ENCODE data around the gene SMG5. TPM values are rescaled to one million over a fixed set of nuclear protein-coding genes. Genes with fewer than 3 reads are reported as not detected.

SMG5 gene
- total RNA-seq, 4 donors from 2014 or later, result 70.1 to 139 (median 103) TPM

DNA sequence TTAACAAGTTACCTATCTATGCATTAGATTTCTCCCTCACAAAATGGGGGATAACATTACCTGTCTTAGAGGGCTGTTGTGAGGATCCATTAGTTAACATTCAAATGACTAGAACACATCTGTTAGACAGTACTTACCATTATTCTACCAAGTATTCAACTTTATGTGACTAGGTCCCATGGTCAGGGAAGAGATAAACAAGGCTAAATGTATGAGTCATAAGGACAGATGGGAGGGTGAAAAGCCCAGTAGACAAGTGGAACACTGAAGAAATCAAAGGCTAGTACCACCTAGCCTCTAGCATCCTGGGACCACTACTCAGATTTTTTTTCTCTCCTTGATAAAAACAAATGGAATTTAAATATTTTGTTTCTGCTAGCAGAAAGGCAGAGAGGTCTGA, 25.5 kb upstream of the SMG5 start:
- TF ChIP-seq POLR2A (IDR thresholded peaks at IDR 0.05), result no peak
- Histone ChIP-seq H3K9me3 (no peaks in the 10 kb centered on the region), H3K27me3 (no peaks in the 10 kb centered on the region), H3K4me3 (no peak overlapping the region), H3K36me3 (peaks cover 0 to 70% (median 4%) of the 10 kb centered on the region in 3 donors), H3K4me1 (no peaks in the 10 kb centered on the region), H3K27ac (no peak overlapping the region)
- DNase-seq, result no peak

DNA sequence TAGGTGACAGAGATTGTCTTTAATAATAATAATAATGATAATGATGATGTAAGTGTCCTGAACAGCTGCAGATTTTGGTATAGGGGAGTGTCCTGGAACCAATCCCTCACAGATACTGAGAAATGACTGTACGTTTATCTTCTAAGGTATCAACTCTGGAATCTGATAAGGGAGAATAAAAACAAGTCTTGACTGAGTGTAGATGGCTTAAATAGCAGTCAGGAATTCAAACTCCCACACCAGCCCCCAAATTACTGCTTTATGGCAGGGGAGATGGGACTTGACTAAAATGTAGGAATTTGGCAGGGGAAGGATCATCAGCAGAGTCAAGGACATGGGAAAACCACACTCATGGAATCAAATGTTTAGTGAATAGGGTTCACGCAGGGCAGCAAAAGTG, 22.6 kb upstream of the SMG5 start:
- no peak for DNase-seq
- H3K36me3 ChIP-seq, result peaks cover 0 to 42% (median 4%) of the 10 kb centered on the region in 3 donors
- no peak overlapping the region for H3K27ac ChIP-seq
- H3K4me1 ChIP-seq, result no peaks in the 10 kb centered on the region
- H3K9me3 ChIP-seq, result no peaks in the 10 kb centered on the region
- H3K27me3 ChIP-seq, result no peaks in the 10 kb centered on the region
- no peak for TF ChIP-seq POLR2A (IDR thresholded peaks at IDR 0.05)
- TF ChIP-seq, protein P1, sequence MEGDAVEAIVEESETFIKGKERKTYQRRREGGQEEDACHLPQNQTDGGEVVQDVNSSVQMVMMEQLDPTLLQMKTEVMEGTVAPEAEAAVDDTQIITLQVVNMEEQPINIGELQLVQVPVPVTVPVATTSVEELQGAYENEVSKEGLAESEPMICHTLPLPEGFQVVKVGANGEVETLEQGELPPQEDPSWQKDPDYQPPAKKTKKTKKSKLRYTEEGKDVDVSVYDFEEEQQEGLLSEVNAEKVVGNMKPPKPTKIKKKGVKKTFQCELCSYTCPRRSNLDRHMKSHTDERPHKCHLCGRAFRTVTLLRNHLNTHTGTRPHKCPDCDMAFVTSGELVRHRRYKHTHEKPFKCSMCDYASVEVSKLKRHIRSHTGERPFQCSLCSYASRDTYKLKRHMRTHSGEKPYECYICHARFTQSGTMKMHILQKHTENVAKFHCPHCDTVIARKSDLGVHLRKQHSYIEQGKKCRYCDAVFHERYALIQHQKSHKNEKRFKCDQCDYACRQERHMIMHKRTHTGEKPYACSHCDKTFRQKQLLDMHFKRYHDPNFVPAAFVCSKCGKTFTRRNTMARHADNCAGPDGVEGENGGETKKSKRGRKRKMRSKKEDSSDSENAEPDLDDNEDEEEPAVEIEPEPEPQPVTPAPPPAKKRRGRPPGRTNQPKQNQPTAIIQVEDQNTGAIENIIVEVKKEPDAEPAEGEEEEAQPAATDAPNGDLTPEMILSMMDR (IDR thresholded peaks at IDR 0.05), result no peak
- no peak overlapping the region for H3K4me3 ChIP-seq

DNA sequence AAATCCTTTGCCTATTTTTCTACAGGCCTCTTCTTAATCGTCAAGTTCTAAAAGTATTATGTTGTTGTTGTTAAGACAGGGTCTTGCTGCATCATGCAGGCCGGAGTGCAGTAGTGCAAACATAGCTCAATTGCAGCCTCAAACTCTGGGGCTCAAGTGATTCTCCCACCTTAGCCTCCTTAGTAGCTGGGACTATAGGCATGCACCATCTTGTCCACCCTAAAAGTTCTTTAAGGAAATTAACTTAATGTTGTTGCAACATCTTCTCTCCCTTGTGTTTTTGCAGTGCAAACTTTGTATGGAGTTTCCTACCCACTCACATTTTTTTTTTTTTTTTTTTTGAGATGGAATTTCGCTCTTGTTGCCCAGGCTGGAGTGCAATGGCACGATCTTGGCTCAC, 20.6 kb upstream of the SMG5 start:
- no peak overlapping the region for H3K27ac ChIP-seq
- no peak for TF ChIP-seq POLR2A (IDR thresholded peaks at IDR 0.05)
- TF ChIP-seq, protein P1 (IDR thresholded peaks at IDR 0.05), result no peak
- no peaks in the 10 kb centered on the region for H3K4me1 ChIP-seq
- no peaks in the 10 kb centered on the region for H3K9me3 ChIP-seq
- H3K36me3 ChIP-seq, result peaks cover 0 to 22% (median 0%) of the 10 kb centered on the region in 3 donors
- H3K4me3 ChIP-seq, result no peak overlapping the region
- DNase-seq, result no peak
- H3K27me3 ChIP-seq, result no peaks in the 10 kb centered on the region

DNA sequence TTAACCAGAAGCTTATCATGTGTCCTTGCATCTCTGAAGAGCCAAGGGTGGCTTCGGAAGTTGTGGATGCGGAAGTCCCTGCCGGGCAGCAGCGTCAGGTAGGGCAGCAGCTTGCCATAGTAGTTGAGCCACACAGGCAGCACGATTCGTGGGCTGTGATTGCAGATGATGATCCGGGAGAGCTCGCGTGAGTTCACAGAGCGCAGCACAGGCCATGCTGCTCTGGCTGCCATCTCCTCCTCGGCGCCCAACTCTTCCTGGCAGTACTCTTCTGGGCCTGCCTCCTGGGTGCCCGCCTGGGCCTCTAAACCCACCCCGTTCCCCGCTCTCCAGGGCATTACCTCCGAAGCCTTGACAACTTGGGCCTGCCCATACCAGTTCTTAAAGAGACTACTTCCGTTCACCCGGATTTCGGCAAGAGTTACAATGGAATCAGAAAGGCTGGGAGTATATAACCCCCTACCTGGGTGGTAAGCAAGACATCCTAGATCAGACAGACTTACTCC, 16.3 kb upstream of the SMG5 start, which contains the start of gene VHLL:
Gene VHLL, minus strand, starts transcription at position 456 of the 506 bp plus-strand sequence. Its CDS starts 118 bp downstream, at position 338.
- Histone ChIP-seq H3K27me3 (no peaks in the 10 kb centered on the region), H3K4me3 (no peak within 1 kb of the TSS), H3K9me3 (no peaks in the 10 kb centered on the region), H3K4me1 (peaks cover 0 to 11% (median 0%) of the 10 kb centered on the region in 4 donors), H3K27ac (no peak within 1 kb of the TSS), H3K36me3 (no peaks in the 10 kb centered on the region)
- no peak for TF ChIP-seq POLR2A (IDR thresholded peaks at IDR 0.05)
- TF ChIP-seq, protein P1 (IDR thresholded peaks at IDR 0.05), result no peak
- no peak for DNase-seq

DNA sequence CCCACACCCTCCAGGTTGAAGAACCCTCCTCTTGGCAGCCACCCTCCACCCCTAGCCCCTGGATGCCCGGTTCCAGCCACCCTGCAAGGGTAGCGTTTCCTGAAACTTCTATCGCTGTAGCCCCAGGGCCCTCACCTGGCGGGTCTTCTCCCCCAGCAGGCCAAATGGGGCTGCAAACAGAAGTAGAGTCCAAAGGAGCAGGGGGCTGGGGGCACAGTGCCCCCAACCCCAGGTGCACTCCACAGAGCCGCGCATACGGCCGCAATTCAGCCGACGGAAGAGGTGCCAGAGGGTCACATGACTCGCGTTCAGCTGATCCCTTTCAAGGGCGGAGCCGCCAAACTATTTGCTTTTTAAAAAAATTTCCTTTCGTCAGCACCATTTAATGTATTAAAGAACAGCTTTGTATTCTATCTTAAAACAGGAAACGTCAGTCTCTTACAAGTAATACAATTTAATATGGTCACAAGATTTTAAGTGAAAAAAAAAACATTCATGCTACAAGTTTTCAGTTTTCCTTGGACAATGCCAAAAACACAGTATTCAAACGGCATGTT, 12.8 kb upstream of the SMG5 start, which contains the start of gene GLMP:
Gene GLMP, minus strand, starts transcription at position 289 of the 557 bp plus-strand sequence. Its CDS starts 34 bp downstream, at position 255.
- no peak for TF ChIP-seq POLR2A (IDR thresholded peaks at IDR 0.05)
- TF ChIP-seq, protein P1 (IDR thresholded peaks at IDR 0.05), result no peak
- Histone ChIP-seq H3K27ac (peak within 1 kb of the TSS; percentile 25 to 53 (median 42)), H3K9me3 (no peaks in the 10 kb centered on the region), H3K4me3 (peak within 1 kb of the TSS; percentile 49 to 78 (median 62)), H3K4me1 (peaks cover 0 to 24% (median 0%) of the 10 kb centered on the region in 4 donors), H3K27me3 (no peaks in the 10 kb centered on the region), H3K36me3 (no peaks in the 10 kb centered on the region)
- peak; percentile 68 to 89 (median 79) for DNase-seq

DNA sequence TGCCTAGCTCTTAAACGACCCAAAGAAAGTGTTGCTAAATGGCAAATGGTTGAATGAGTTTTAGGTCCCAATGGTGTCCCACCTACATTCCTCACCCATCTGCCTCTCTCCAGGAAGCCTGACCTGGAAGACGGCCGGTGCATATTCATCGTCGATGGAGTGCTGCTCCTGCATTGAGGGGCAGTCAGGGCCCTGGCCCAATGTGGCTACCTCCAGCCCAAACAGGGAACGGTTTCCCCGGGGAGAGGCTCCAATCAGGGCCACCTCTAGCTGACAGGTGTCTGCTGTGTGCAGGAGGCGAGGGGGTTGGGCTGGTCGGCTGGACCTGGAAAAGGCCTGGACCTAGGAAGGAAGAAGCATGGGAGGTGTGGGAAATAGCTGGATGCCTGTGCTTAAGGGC, 11.3 kb upstream of the SMG5 start:
- TF ChIP-seq POLR2A (IDR thresholded peaks at IDR 0.05), result no peak
- TF ChIP-seq, protein P1 (IDR thresholded peaks at IDR 0.05), result no peak
- Histone ChIP-seq H3K4me3 (no peak overlapping the region), H3K4me1 (peaks cover 0 to 24% (median 0%) of the 10 kb centered on the region in 4 donors), H3K27ac (no peak overlapping the region), H3K9me3 (no peaks in the 10 kb centered on the region), H3K36me3 (no peaks in the 10 kb centered on the region), H3K27me3 (no peaks in the 10 kb centered on the region)
- no peak for DNase-seq
